CD14-positive monocyte (primary cell): ENCODE data around the gene FXYD1. TPM values are rescaled to one million over a fixed set of nuclear protein-coding genes. Genes with fewer than 3 reads are reported as not detected.
A peak's percentile ranks its signal among the peaks of the same experiment; 100 is the strongest.

ENCODE experiments used
- DNase-seq, 3 donors: peaks; one replicate each; pipeline ENCODE4 v3.0.0-alpha.2; 2011 to 2022
- H2AFZ ChIP-seq: 2 replicates; pipeline ENCODE4 v1.6.0; 2012; ENCODE audit warnings: mild to moderate bottlenecking, low read depth, low read length, inconsistent platforms; ENCODE audit not compliant: insufficient read depth, poor library complexity, severe bottlenecking
- H3K27ac ChIP-seq, 2 donors: 1 replicate in 1 of 2; 2 replicates in 1 of 2; pipeline ENCODE4 v1.5.1; 2012 to 2013; ENCODE audit warnings: low read length in 2 of 2, control low read depth in 1 of 2, inconsistent platforms in 1 of 2, low read depth in 1 of 2, mild to moderate bottlenecking in 1 of 2
- H3K27me3 ChIP-seq, 2 donors: one replicate each; pipeline versions ENCODE4 v1.6.0 to v1.6.1; 2011 to 2013; ENCODE audit warnings: low read length in 2 of 2; ENCODE audit not compliant: control insufficient read depth in 2 of 2, insufficient read depth in 2 of 2
- H3K36me3 ChIP-seq, 2 donors: replicated peaks in 1 of 2; 1 replicate in 1 of 2; 2 replicates in 1 of 2; pipeline versions ENCODE4 v1.5.1 to v1.6.1; 2012 to 2013; ENCODE audit warnings: low read length in 2 of 2, control low read depth in 1 of 2, inconsistent platforms in 1 of 2, mild to moderate bottlenecking in 1 of 2; ENCODE audit not compliant: insufficient read depth in 2 of 2, control insufficient read depth in 1 of 2
- H3K4me1 ChIP-seq, 2 donors: 1 replicate in 1 of 2; 2 replicates in 1 of 2; pipeline versions ENCODE4 v1.5.1 to v1.6.1; 2012 to 2013; ENCODE audit warnings: low read length in 2 of 2, control low read depth in 1 of 2, inconsistent platforms in 1 of 2, mild to moderate bottlenecking in 1 of 2, moderate library complexity in 1 of 2; ENCODE audit not compliant: insufficient read depth in 2 of 2, control insufficient read depth in 1 of 2
- H3K4me2 ChIP-seq: replicated peaks from 2 replicates; pipeline ENCODE3; 2012; ENCODE audit warnings: low read length, moderate library complexity, mild to moderate bottlenecking; ENCODE audit not compliant: poor library complexity, severe bottlenecking; ENCODE audit errors: extremely low read depth
- H3K4me3 ChIP-seq, 3 experiments: fragments of 200-600 bp in 1 of 3; sonication (generic) in 1 of 3; replicated peaks in 1 of 3; 1 replicate in 2 of 3; 2 replicates in 1 of 3; pipeline ENCODE4 v1.5.1; 2011 to 2013; ENCODE audit warnings: low read length in 3 of 3, mild to moderate bottlenecking in 3 of 3, control low read depth in 2 of 3, low read depth in 2 of 3, inconsistent platforms in 1 of 3, moderate library complexity in 1 of 3
- H3K79me2 ChIP-seq: 2 replicates; pipeline ENCODE4 v1.6.0; 2012; ENCODE audit warnings: mild to moderate bottlenecking, control low read depth, inconsistent platforms, low read length, moderate library complexity; ENCODE audit not compliant: insufficient read depth
- H3K9ac ChIP-seq: 2 replicates; pipeline ENCODE4 v1.6.0; 2017; ENCODE audit warnings: low read length, mild to moderate bottlenecking; ENCODE audit not compliant: insufficient read depth, poor library complexity, severe bottlenecking
- H3K9me3 ChIP-seq, 2 donors: replicated peaks in 1 of 2; 1 replicate in 1 of 2; 2 replicates in 1 of 2; pipeline versions ENCODE4 v1.5.1 to v1.6.1; 2012 to 2013; ENCODE audit warnings: low read length in 2 of 2, control low read depth in 1 of 2; ENCODE audit not compliant: control insufficient read depth in 1 of 2, insufficient read depth in 1 of 2
- H4K20me1 ChIP-seq: 2 replicates; pipeline ENCODE4 v1.6.0; 2012; ENCODE audit warnings: mild to moderate bottlenecking, low read length, control low read depth, moderate library complexity; ENCODE audit not compliant: insufficient read depth
- H3K27ac Mint-ChIP-seq, 7 donors: one replicate each; pipeline ENCODE4 v1.8.0; 2020; ENCODE audit warnings: mild to moderate bottlenecking in 7 of 7, mixed read lengths in 7 of 7, moderate library complexity in 6 of 7, inconsistent platforms in 2 of 7
- H3K27me3 Mint-ChIP-seq, 3 donors: one replicate each; pipeline ENCODE4 v1.8.0; 2021 to 2022; ENCODE audit warnings: low read depth in 3 of 3, mild to moderate bottlenecking in 3 of 3, mixed read lengths in 3 of 3, moderate library complexity in 3 of 3, inconsistent platforms in 1 of 3
- H3K36me3 Mint-ChIP-seq, 2 donors: one replicate each; pipeline ENCODE4 v1.8.0; 2020; ENCODE audit warnings: mixed read lengths in 2 of 2, inconsistent platforms in 1 of 2, mild to moderate bottlenecking in 1 of 2
- H3K4me1 Mint-ChIP-seq: one replicate; pipeline ENCODE4 v1.8.0; 2020; ENCODE audit warnings: mild to moderate bottlenecking, mixed read lengths
- H3K4me3 Mint-ChIP-seq, 2 donors: one replicate each; pipeline ENCODE4 v1.8.0; 2020; ENCODE audit warnings: mild to moderate bottlenecking in 2 of 2, mixed read lengths in 2 of 2, moderate library complexity in 1 of 2
- H3K9me3 Mint-ChIP-seq, 7 donors: one replicate each; pipeline ENCODE4 v1.8.0; 2020 to 2022; ENCODE audit warnings: mixed read lengths in 7 of 7, mild to moderate bottlenecking in 6 of 7, moderate library complexity in 6 of 7, inconsistent platforms in 2 of 7
- WGBS: methylation state at CpG from one replicate; pipeline ENCODE4 v1.1.5; 2013; ENCODE audit warnings: missing lambda C conversion rate; ENCODE audit not compliant: insufficient coverage; 5-methylcytosine and 5-hydroxymethylcytosine counted together
- intact Hi-C, 2 donors: fragments of 100-400 bp; cut with micrococcal nuclease; formaldehyde crosslinking; loops; one replicate each; pipeline versions ENCODE4 v1.15.0 to v1.15.1; 2023
- polyA plus RNA-seq, 3 donors: library from polyadenylated mRNA; depleted of rRNA in 1 of 3; unstranded in 2 of 3; stranded (reverse) in 1 of 3; fragments of 300-500 nt in 2 of 3; fragments of >200 nt in 1 of 3; fragmentation: Illumina TruSeq in 2 of 3; gene quantifications; 1 replicate in 2 of 3; 2 replicates in 1 of 3; pipeline ENCODE4 v1.2.3, GENCODE V29; 2012 to 2021
- TF ChIP-seq, protein P1 (sequence below): fragments of 200-600 bp; IDR thresholded peaks from one replicate; pipeline ENCODE4 v1.8.0; 2022; ENCODE audit warnings: antibody characterized with exemption, mild to moderate bottlenecking

FXYD1 gene
- polyA plus RNA-seq, 3 donors: 0.25 to 0.74 TPM; not detected in 1

DNA sequence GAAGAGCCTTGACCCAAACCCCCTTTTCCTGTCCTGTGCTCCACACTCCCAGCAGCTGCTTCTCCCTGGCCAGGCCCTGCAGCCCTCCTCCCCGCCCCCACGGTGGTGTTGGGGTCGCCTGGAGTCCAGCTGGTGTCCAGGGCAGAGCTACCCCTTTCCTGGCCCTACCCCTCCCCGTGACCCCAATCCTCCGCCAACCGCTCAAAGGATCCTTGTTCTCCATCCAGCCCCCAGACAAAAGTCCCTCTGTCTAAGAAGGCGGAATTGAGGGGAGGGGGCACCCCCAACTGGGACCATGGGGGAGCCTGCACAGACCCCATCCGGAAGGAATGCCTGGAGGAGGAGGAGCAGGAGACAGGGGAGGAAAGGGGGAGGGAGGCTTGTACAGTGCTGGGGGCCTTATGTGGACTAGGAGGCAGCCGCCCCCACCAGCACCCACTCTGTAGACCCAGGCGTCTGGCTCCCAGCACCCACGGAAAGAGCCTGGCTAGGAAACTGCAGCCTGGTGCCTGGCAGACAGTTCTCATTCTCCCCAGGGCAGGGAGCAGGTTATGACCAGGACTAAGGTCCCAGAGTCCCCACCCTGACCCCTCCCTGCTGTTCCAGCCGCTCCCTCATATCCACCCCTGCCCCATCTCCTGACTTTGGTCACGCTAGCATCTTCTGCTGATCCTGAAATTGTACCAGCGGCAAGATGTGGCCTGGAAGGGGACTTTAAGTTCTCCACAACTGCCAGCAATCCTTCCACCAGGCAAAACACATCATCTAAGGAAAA lies 23.3 kb upstream of the FXYD1 start, which contains the start of gene FXYD3:
TSS of gene FXYD3 (plus strand) at position 647 of the 775 bp plus-strand sequence. CDS start 3,554 bp downstream, outside the sequence.
- H3K4me1 Mint-ChIP-seq: peaks cover 23% of the 10 kb centered on the region
- Histone ChIP-seq H3K27me3 (no peaks in the 10 kb centered on the region), H3K79me2 (no peaks in the 10 kb centered on the region), H3K4me2 (peak within 1 kb of the TSS; percentile 25), H3K4me3 (no peak within 1 kb of the TSS), H4K20me1 (no peaks in the 10 kb centered on the region), H3K4me1 (peaks cover 20 to 25% of the 10 kb centered on the region in 2 donors), H2AFZ (peak within 1 kb of the TSS; percentile 48), H3K36me3 (no peaks in the 10 kb centered on the region), H3K9ac (no peak within 1 kb of the TSS), H3K27ac (no peak within 1 kb of the TSS), H3K9me3 (no peaks in the 10 kb centered on the region)
- 82% methylated on average over 6 of the region's 14 CpGs for WGBS
- peak within 1 kb of the TSS in 1 of 7 donors; percentile 34 for H3K27ac Mint-ChIP-seq
- H3K36me3 Mint-ChIP-seq: no peaks in the 10 kb centered on the region
- peak within 1 kb of the TSS in 1 of 2 donors; percentile 53 for H3K4me3 Mint-ChIP-seq
- DNase-seq: no peak
- TF ChIP-seq, protein P1, sequence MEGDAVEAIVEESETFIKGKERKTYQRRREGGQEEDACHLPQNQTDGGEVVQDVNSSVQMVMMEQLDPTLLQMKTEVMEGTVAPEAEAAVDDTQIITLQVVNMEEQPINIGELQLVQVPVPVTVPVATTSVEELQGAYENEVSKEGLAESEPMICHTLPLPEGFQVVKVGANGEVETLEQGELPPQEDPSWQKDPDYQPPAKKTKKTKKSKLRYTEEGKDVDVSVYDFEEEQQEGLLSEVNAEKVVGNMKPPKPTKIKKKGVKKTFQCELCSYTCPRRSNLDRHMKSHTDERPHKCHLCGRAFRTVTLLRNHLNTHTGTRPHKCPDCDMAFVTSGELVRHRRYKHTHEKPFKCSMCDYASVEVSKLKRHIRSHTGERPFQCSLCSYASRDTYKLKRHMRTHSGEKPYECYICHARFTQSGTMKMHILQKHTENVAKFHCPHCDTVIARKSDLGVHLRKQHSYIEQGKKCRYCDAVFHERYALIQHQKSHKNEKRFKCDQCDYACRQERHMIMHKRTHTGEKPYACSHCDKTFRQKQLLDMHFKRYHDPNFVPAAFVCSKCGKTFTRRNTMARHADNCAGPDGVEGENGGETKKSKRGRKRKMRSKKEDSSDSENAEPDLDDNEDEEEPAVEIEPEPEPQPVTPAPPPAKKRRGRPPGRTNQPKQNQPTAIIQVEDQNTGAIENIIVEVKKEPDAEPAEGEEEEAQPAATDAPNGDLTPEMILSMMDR: no peak
- peaks cover 6 to 21% (median 17%) of the 10 kb centered on the region in 3 donors for H3K27me3 Mint-ChIP-seq
- H3K9me3 Mint-ChIP-seq: peaks cover 0 to 2% (median 0%) of the 10 kb centered on the region in 7 donors
- intact Hi-C loops: no loop called here

GRCh38 chr19:35116072-35116801 lies 22.4 kb upstream of the FXYD1 start:
- intact Hi-C loops: no loop called here
- no peaks in the 10 kb centered on the region for H3K79me2 ChIP-seq
- no peaks in the 10 kb centered on the region for H4K20me1 ChIP-seq
- Mint-ChIP-seq H3K27me3 (peaks cover 6 to 21% (median 17%) of the 10 kb centered on the region in 3 donors), H3K4me3 (no peak overlapping the region), H3K27ac (peak overlapping the region in 1 of 7 donors; percentile 34), H3K4me1 (peaks cover 32% of the 10 kb centered on the region), H3K36me3 (no peaks in the 10 kb centered on the region), H3K9me3 (peaks cover 0 to 2% (median 0%) of the 10 kb centered on the region in 7 donors)
- H3K4me1 ChIP-seq: peaks cover 27 to 34% of the 10 kb centered on the region in 2 donors
- no peak for DNase-seq
- H3K4me2 ChIP-seq: no peak overlapping the region
- no peaks in the 10 kb centered on the region for H3K27me3 ChIP-seq
- no peaks in the 10 kb centered on the region for H3K36me3 ChIP-seq
- no peak overlapping the region for H3K27ac ChIP-seq
- H3K9me3 ChIP-seq: no peaks in the 10 kb centered on the region
- no peak overlapping the region for H3K4me3 ChIP-seq
- H2AFZ ChIP-seq: no peak overlapping the region
- no peak overlapping the region for H3K9ac ChIP-seq
- TF ChIP-seq, protein P1: no peak
- WGBS: 91% methylated on average over 9 of the region's 13 CpGs
